OCI-LY7 (cell line): ENCODE measurements around the gene PCED1B.

Experiments
- EZH2phosphoT487 ChIP-seq: fragments of 200-600 bp; sonication (generic); IDR thresholded peaks from 2 replicates; pipeline ENCODE4 v1.6.1; 2018; ENCODE audit warnings: low read depth, borderline replicate concordance, mild to moderate bottlenecking, mixed run types, antibody characterized with exemption, low read length, moderate library complexity, mixed read lengths
- TF ChIP-seq, protein P1 (sequence below): fragments of 200-600 bp; sonication (generic); conservative IDR thresholded peaks from 2 replicates; pipeline ENCODE4 v1.5.1; 2014; ENCODE audit warnings: mild to moderate bottlenecking, antibody characterized with exemption, low read length, moderate library complexity, mixed read lengths

DNA sequence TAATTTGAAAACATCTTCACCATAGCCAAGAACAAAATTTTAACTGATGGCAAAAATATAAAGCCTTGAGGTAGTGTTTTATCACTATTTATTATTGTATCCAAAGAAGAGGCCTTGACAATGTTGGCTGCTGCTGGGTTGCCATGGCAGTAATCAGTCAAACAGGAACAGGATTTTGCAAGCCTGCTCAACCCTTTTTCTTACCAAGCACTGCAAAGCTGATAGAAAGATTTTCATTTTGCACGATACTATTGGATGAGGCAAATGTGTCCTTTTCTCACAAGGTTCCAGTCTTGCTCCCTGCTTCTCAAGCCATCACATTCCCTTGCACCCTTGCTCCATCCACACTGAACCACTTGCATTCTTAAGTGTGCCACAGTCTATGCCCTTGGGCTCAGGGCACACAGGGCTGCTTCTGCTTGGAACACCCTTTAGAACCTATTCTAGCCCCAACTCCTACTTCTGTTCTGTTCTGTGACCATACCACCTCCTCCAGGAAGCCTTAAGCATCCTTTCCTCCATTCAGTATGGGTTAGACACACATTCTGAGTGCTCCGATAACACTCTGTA, 76.8 kb downstream of the PCED1B start:
- TF ChIP-seq, protein P1, sequence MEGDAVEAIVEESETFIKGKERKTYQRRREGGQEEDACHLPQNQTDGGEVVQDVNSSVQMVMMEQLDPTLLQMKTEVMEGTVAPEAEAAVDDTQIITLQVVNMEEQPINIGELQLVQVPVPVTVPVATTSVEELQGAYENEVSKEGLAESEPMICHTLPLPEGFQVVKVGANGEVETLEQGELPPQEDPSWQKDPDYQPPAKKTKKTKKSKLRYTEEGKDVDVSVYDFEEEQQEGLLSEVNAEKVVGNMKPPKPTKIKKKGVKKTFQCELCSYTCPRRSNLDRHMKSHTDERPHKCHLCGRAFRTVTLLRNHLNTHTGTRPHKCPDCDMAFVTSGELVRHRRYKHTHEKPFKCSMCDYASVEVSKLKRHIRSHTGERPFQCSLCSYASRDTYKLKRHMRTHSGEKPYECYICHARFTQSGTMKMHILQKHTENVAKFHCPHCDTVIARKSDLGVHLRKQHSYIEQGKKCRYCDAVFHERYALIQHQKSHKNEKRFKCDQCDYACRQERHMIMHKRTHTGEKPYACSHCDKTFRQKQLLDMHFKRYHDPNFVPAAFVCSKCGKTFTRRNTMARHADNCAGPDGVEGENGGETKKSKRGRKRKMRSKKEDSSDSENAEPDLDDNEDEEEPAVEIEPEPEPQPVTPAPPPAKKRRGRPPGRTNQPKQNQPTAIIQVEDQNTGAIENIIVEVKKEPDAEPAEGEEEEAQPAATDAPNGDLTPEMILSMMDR, result no peak
- no peak for TF ChIP-seq EZH2phosphoT487
